Naive thymus-derived CD4-positive, alpha-beta T cell (primary cell): ENCODE measurements around the gene SLC4A11. TPM values are rescaled to one million over a fixed set of nuclear protein-coding genes. Genes with fewer than 3 reads are reported as not detected.
"Not testable (repeated sequence)": the region's sequence is repeated elsewhere in the genome, so short reads cannot be mapped to it uniquely, and the experiment has no call there.

ENCODE experiments used
- ATAC-seq: fragments of 150-1000 bp; cut with Tn5 transposase; 2 replicates; pipeline ENCODE4 v1.10.0; 2021; ENCODE audit warnings: mild to moderate bottlenecking, moderate library complexity
- CTCF ChIA-PET: fragments of 350-600 bp; sonication (Branson Sonifier 250); formaldehyde crosslinking; loops from one replicate; lab custom pipeline; 2021; ENCODE audit warnings: antibody characterized with exemption; lab: Charles Lee
- POLR2A ChIA-PET: fragments of 350-600 bp; sonication (Branson Sonifier 250); formaldehyde crosslinking; loops from one replicate; lab custom pipeline; 2021; ENCODE audit warnings: antibody characterized with exemption, inconsistent platforms; lab: Charles Lee
- DNase-seq, 9 donors: peaks; one replicate each; pipeline versions ENCODE4 v3.0.0 to v3.0.0-alpha.2; 2020 to 2022; ENCODE audit warnings: mixed read lengths in 1 of 9
- H3K27ac ChIP-seq: one replicate; pipeline ENCODE4 v1.7.0; 2013; ENCODE audit warnings: mild to moderate bottlenecking, low read depth, low read length, moderate library complexity
- H3K27me3 ChIP-seq, 2 donors: one replicate each; pipeline ENCODE4 v1.7.0; 2013; ENCODE audit warnings: low read length in 2 of 2, mild to moderate bottlenecking in 2 of 2, moderate library complexity in 2 of 2; ENCODE audit not compliant: control insufficient read depth in 2 of 2, insufficient read depth in 2 of 2
- H3K36me3 ChIP-seq, 3 experiments: 1 replicate in 2 of 3; 2 replicates in 1 of 3; pipeline ENCODE4 v1.7.0; 2013; ENCODE audit warnings: low read length in 3 of 3, mild to moderate bottlenecking in 3 of 3, moderate library complexity in 1 of 3; ENCODE audit not compliant: insufficient read depth in 3 of 3, control insufficient read depth in 2 of 3
- H3K4me1 ChIP-seq, 2 donors: one replicate each; pipeline ENCODE4 v1.7.0; 2013; ENCODE audit warnings: low read length in 2 of 2, mild to moderate bottlenecking in 2 of 2, moderate library complexity in 1 of 2; ENCODE audit not compliant: control insufficient read depth in 2 of 2, insufficient read depth in 2 of 2
- H3K4me3 ChIP-seq: 2 replicates; pipeline ENCODE4 v1.7.0; 2013; ENCODE audit warnings: mild to moderate bottlenecking, low read length
- H3K9me3 ChIP-seq, 3 experiments: 1 replicate in 2 of 3; 2 replicates in 1 of 3; pipeline ENCODE4 v1.7.0; 2013; ENCODE audit warnings: low read length in 3 of 3; ENCODE audit not compliant: control insufficient read depth in 2 of 3
- H3K27ac Mint-ChIP-seq, 9 donors: one replicate each; pipeline ENCODE4 v1.8.0; 2020 to 2022; ENCODE audit warnings: mixed read lengths in 9 of 9, mild to moderate bottlenecking in 8 of 9, moderate library complexity in 5 of 9, inconsistent platforms in 2 of 9
- H3K27me3 Mint-ChIP-seq, 5 donors: one replicate each; pipeline ENCODE4 v1.8.0; 2021 to 2022; ENCODE audit warnings: mixed read lengths in 5 of 5, mild to moderate bottlenecking in 1 of 5
- H3K36me3 Mint-ChIP-seq, 5 donors: one replicate each; pipeline ENCODE4 v1.8.0; 2020 to 2022; ENCODE audit warnings: mixed read lengths in 5 of 5, mild to moderate bottlenecking in 3 of 5, inconsistent platforms in 1 of 5
- H3K4me1 Mint-ChIP-seq, 7 donors: one replicate each; pipeline ENCODE4 v1.8.0; 2020 to 2022; ENCODE audit warnings: mixed read lengths in 7 of 7, mild to moderate bottlenecking in 3 of 7, inconsistent platforms in 1 of 7
- H3K4me3 Mint-ChIP-seq, 10 donors: one replicate each; pipeline ENCODE4 v1.8.0; 2020 to 2022; ENCODE audit warnings: mild to moderate bottlenecking in 10 of 10, mixed read lengths in 10 of 10, moderate library complexity in 6 of 10, inconsistent platforms in 2 of 10
- H3K9me3 Mint-ChIP-seq, 11 donors: one replicate each; pipeline ENCODE4 v1.8.0; 2020 to 2022; ENCODE audit warnings: mixed read lengths in 11 of 11, mild to moderate bottlenecking in 4 of 11, inconsistent platforms in 1 of 11, moderate library complexity in 1 of 11
- intact Hi-C, 2 donors: fragments of 100-400 bp; cut with micrococcal nuclease; formaldehyde crosslinking; loops; one replicate each; pipeline ENCODE4 v1.15.1; 2023
- polyA plus RNA-seq, 2 donors: library from polyadenylated mRNA; unstranded; fragments of 300-500 nt; fragmentation: Illumina TruSeq; gene quantifications; one replicate each; pipeline ENCODE4 v1.2.3, GENCODE V29; 2021
- total RNA-seq, 6 experiments: library from RNA in 5 of 6; stranded (reverse) in 5 of 6; gene quantifications; 1 replicate in 5 of 6; 2 replicates in 1 of 6; pipeline ENCODE4 v1.2.3 and lab custom pipeline; 2021 to 2026

Gene SLC4A11
- total and polyA plus RNA-seq, 7 experiments from 2014 or later: 0.19 to 1.5 (median 0.93) TPM; not detected in 3

DNA sequence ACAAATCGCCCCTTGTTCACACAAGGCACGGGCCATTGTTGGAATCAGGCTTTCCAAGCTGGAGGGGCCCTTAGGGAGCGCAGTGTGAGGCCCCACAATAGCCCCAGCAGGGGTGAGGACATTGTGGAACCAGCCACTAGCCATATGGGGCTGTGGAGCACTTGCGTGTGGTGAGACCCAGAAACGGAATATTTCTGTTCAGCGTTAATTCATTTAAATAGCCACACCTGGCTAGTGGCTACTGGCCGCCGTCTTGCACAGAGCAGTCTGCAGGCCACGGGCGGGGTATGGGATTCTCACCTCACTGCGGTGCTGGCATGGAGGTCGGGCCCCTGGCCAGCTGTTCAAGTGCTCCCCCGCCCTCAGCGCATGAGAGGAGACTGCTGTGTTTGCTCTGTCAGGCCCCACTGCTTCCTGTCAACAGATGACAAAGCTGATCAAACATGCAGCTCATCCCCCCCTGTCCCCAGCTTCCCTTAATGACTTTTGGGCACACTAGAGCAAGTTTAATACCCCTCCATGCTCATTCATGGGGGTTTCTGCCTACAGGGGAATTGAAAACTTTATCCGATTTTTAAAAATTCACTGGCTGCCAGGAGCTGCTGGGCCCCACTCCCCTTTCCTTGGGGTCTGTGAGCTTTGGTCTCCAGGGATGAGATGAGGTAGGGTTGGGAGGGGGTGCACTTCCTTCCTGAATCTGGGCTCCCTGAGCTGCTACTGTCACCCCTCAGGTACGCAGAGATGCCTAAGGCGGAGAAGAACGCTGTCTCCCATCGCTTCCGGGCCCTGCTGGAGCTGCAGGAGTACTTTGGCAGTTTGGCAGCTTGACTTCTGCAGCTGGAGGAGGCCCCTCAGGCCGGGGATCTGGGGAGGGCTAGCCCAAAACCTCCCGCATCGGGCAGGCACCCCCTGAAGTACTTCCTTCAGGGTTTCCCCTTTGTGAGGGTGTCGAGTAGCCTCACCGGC, 16.1 kb downstream of the SLC4A11 start:
- Mint-ChIP-seq H3K4me3 (peak overlapping the region; percentile 39 to 73 (median 66)), H3K36me3 (peaks cover 0 to 14% (median 9%) of the 10 kb centered on the region in 5 donors), H3K27me3 (no peaks in the 10 kb centered on the region), H3K9me3 (no peaks in the 10 kb centered on the region), H3K4me1 (peaks cover 0 to 31% (median 18%) of the 10 kb centered on the region in 7 donors), H3K27ac (peak overlapping the region; percentile 63 to 94 (median 82))
- DNase-seq (peak in 7 of 9 donors; percentile 52 to 70 (median 67)), ATAC-seq (peak; percentile 78)
- Histone ChIP-seq H3K4me3 (peak overlapping the region; percentile 20), H3K27ac (peak overlapping the region; percentile 55), H3K4me1 (peaks cover 0 to 18% of the 10 kb centered on the region in 2 donors), H3K27me3 (no peaks in the 10 kb centered on the region), H3K9me3 (no peaks in the 10 kb centered on the region), H3K36me3 (peaks cover 0 to 17% (median 0%) of the 10 kb centered on the region in 3 experiments)
- ChIA-PET POLR2A (interaction anchor here (0.7 to 1.3 kb wide), 10 partner anchors 8 to 178 kb away, joined by 3 to 6 read pairs (median 4); partner anchors contain the start of genes ITPA and SLC4A11), CTCF (interaction anchor here (0.8 to 1.5 kb wide), 5 partner anchors 93 to 169 kb away, joined by 3 to 7 read pairs (median 5); no protein-coding TSS in a partner anchor)
- intact Hi-C loops: loop anchor here in 1 of 2 donors (2.0 to 5.0 kb wide), 2 partner anchors 16 to 184 kb away; partner anchors contain the start of genes DNAAF9 and SLC4A11

DNA sequence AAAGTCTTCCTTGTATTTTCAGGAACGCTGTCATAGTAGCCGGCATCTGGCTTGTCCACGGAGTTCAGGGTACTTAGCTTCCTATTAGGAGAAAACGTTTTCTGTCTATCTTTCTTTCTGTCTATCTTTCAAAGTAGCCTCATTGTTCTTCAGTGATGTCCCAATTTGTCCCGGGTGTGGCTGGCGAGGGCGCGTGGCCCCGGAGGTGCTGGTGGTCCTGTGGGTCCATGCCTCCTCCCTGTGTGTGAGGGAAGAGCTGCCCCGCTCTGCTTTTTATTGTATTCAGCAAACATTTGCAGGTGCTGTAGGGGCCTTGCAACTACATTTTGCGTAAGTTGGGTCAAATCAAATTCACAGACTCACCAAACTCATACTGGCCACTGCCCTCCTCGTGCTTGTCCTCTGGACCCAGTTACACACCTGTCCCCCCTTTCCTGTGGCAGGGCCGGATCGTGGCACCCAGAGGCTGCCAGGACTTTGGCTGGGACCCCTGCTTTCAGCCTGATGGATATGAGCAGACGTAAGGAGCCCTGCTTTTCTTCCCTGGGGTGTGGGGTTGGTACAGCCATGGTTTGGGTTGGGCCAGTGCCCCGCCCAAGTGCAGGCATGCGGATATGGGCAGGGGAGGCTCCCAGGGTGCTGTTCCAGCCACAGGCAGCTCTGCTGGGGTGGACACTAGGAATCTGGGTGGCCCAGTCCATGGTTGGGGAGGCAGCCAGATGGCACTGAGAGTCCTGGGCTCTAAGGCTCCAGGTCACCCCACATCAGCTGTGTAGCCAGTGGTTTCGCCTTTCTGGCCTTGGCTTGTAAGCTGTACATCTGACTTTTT, 17.4 kb downstream of the SLC4A11 start:
- H3K4me3 ChIP-seq: no peak overlapping the region
- intact Hi-C loops: loop anchor here in 1 of 2 donors (2.0 to 5.0 kb wide), 2 partner anchors 17 to 186 kb away; partner anchors contain the start of genes DNAAF9 and SLC4A11
- POLR2A ChIA-PET: interaction anchor here (0.8 kb wide), 1 partner anchor 56 kb away, joined by 3 read pairs; no protein-coding TSS in a partner anchor
- no peak for DNase-seq
- Mint-ChIP-seq H3K4me3 (no peak overlapping the region), H3K9me3 (no peaks in the 10 kb centered on the region), H3K27ac (peak overlapping the region in 7 of 9 donors; percentile 7 to 65 (median 38)), H3K4me1 (peaks cover 0 to 31% (median 18%) of the 10 kb centered on the region in 7 donors), H3K36me3 (peaks cover 0 to 14% (median 9%) of the 10 kb centered on the region in 5 donors), H3K27me3 (no peaks in the 10 kb centered on the region)
- H3K27me3 ChIP-seq: no peaks in the 10 kb centered on the region
- H3K9me3 ChIP-seq: no peaks in the 10 kb centered on the region
- H3K36me3 ChIP-seq: peaks cover 0 to 17% (median 0%) of the 10 kb centered on the region in 3 experiments
- H3K27ac ChIP-seq: no peak overlapping the region
- ATAC-seq: no peak
- peaks cover 0 to 18% of the 10 kb centered on the region in 2 donors for H3K4me1 ChIP-seq
- CTCF ChIA-PET: interaction anchor here (1.2 kb wide), 1 partner anchor 103 kb away, joined by 5 read pairs; no protein-coding TSS in a partner anchor

DNA sequence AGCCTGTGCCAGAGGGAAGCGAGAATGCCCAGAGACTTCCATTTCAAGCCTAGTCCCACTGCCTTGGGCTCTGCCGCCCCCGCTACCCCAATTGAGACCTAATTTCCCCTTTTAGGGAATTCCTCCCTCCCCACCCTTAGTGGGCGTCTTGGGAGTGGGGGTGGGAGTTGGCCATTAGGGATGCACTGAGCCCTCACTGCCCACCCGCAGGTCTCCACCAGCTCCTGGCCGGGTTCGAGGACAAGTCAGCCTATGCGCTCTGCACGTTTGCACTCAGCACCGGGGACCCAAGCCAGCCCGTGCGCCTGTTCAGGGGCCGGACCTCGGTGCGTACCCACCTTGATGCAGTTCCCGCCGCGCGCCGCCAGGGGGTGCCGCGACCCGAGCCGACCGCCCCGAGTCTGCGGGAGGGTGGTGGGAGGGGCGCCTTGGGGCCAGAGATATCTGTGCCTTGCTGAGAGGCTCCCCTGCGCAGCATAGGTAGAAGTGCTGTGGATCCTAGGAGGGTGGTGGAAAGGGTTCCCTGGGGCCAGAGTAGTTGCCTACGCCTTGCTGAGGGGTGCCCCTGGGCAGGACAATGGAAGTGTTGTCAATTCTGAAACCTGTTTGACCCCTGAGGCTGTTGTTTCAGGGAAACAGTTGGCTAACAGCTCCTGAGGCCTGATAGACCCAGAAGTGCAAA, 20.5 kb downstream of the SLC4A11 start:
- Histone ChIP-seq H3K9me3 (no peaks in the 10 kb centered on the region), H3K4me3 (no peak overlapping the region), H3K4me1 (peaks cover 0 to 15% of the 10 kb centered on the region in 2 donors), H3K36me3 (peaks cover 0 to 34% (median 0%) of the 10 kb centered on the region in 3 experiments), H3K27me3 (no peaks in the 10 kb centered on the region), H3K27ac (no peak overlapping the region)
- peak; percentile 89 for ATAC-seq
- Mint-ChIP-seq H3K36me3 (peaks cover 0 to 17% (median 11%) of the 10 kb centered on the region in 5 donors), H3K27ac (peak overlapping the region in 1 of 9 donors; percentile 65), H3K4me1 (peaks cover 2 to 21% (median 16%) of the 10 kb centered on the region in 7 donors), H3K27me3 (no peaks in the 10 kb centered on the region), H3K4me3 (peak overlapping the region in 1 of 10 donors; percentile 38), H3K9me3 (no peaks in the 10 kb centered on the region)
- DNase-seq: peak; percentile 59 to 82 (median 69)
- intact Hi-C loops: loop anchor here (1.0 to 5.0 kb wide), 5 partner anchors 58 to 254 kb away; partner anchors contain the start of gene ATRN (in 1 of the 2)
- ChIA-PET CTCF (interaction anchor here (0.6 to 1.6 kb wide), 9 partner anchors 9 to 155 kb away, joined by 3 to 5 read pairs (median 3); no protein-coding TSS in a partner anchor), POLR2A (interaction anchor here (1.7 kb wide), 1 partner anchor 9 kb away, joined by 7 read pairs; the partner anchor contains the start of gene ITPA)

DNA sequence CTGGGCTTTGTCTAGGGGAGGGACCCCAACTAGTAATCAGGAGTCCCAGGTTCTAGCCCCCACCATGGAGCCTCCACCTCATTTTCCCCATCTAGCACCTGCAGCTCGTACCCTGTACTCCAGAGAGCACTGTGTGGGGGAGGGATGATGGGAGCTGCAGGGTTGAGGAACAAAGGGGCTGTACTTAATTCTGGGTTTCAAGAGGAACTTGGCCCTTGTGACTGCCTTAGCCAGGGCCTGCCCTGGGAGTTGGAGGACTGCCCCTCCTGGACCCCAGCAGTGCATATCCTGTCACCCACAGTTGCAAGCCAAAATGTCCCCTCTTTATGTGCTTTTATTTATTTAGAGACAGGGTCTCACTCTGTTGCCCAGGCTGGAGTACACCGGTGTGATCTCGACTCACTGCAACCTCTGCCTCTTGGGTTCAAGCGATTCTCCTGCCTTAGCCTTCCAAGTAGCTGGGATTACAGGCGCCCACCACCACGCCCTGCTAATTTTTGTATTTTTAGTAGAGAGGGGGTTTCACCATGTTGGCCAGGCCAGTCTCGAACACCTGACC, 23.6 kb downstream of the SLC4A11 start:
- H3K4me1 ChIP-seq, H3K4me3 ChIP-seq, DNase-seq, ATAC-seq, H3K27me3 Mint-ChIP-seq, H3K9me3 ChIP-seq, H3K27ac Mint-ChIP-seq, H3K27me3 ChIP-seq, H3K9me3 Mint-ChIP-seq, H3K4me3 Mint-ChIP-seq, H3K27ac ChIP-seq: not testable (repeated sequence)
- intact Hi-C loops: loop anchor here (5.0 kb wide), 2 partner anchors 163 to 257 kb away; partner anchors contain the start of gene ATRN (in 1 of the 2)
- peaks cover 0 to 12% (median 6%) of the 10 kb centered on the region in 5 donors for H3K36me3 Mint-ChIP-seq
- ChIA-PET POLR2A (interaction anchor here (1.7 to 1.9 kb wide), 2 partner anchors 8 to 12 kb away, joined by 3 to 4 read pairs; no protein-coding TSS in a partner anchor), CTCF (interaction anchor here (1.6 kb wide), 1 partner anchor 33 kb away, joined by 4 read pairs; no protein-coding TSS in a partner anchor)
- peaks cover 10 to 14% (median 12%) of the 10 kb centered on the region in 7 donors for H3K4me1 Mint-ChIP-seq
- peaks cover 0 to 27% (median 0%) of the 10 kb centered on the region in 3 experiments for H3K36me3 ChIP-seq

DNA sequence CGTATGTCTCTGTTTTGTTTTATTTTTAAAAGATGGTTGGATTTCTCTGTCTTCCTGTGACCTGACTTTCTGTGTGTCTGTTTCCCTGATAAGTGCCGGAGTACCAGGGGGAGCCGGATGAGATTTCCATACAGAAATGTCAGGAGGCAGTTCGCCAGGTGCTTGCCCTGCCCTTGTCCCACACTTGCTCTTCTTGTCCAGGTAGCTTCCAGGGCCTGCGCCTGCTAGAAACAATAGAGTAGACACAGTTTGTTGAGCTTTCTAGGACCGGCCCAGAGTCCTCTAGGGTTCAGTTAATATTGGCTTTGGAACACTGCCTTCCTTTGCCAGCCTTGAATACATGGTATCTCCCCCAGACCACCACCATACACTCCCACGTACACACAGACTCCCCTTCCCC, 25.8 kb downstream of the SLC4A11 start:
- no peaks in the 10 kb centered on the region for H3K9me3 Mint-ChIP-seq
- H3K27me3 Mint-ChIP-seq: no peaks in the 10 kb centered on the region
- Histone ChIP-seq H3K4me1 (peaks cover 8 to 14% of the 10 kb centered on the region in 2 donors), H3K36me3 (peaks cover 0 to 36% (median 0%) of the 10 kb centered on the region in 3 experiments), H3K4me3 (no peak overlapping the region), H3K27ac (no peak overlapping the region), H3K9me3 (no peaks in the 10 kb centered on the region), H3K27me3 (no peaks in the 10 kb centered on the region)
- ChIA-PET CTCF (no interaction called here), POLR2A (no interaction called here)
- H3K36me3 Mint-ChIP-seq: peaks cover 0 to 11% (median 6%) of the 10 kb centered on the region in 5 donors
- intact Hi-C loops: no loop called here
- H3K4me1 Mint-ChIP-seq: peaks cover 20 to 29% (median 27%) of the 10 kb centered on the region in 7 donors
- ATAC-seq: no peak
- H3K4me3 Mint-ChIP-seq: peak overlapping the region in 1 of 10 donors; percentile 35
- peak overlapping the region in 2 of 9 donors; percentile 37 to 39 for H3K27ac Mint-ChIP-seq
- no peak for DNase-seq
